ENCODE results near the gene MAST2.

The MAST2 gene

DNA sequence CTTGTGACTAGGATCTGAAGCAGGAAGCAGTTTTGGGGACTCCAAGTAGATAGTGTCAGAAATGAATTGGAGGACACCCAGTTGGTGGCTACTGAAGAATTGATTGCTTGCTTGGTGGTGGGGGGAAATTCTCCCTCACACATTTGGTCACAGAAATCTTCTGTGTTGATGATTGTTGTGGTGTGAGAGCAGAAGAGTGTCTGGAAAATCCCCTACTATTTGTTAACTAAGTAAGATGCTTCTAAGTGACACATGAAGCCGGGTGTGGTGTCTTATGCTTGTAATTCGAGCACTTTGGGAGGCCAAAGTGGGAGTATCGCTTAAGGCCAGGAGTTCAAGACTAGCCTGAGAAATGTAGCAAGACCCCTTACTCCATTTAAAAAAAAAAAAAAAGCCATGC is 30.4 kb upstream of the MAST2 start:
- DNase-seq (ENCODE audit: low read depth) = no peak
- H3K4me3 ChIP-seq (ENCODE audit: low read depth, low read length) = no peak overlapping the region
- in situ Hi-C loops (cut with HindIII; ENCODE audit: low sequenced_read_pairs) = no loop called here
- TF ChIP-seq, protein P1, sequence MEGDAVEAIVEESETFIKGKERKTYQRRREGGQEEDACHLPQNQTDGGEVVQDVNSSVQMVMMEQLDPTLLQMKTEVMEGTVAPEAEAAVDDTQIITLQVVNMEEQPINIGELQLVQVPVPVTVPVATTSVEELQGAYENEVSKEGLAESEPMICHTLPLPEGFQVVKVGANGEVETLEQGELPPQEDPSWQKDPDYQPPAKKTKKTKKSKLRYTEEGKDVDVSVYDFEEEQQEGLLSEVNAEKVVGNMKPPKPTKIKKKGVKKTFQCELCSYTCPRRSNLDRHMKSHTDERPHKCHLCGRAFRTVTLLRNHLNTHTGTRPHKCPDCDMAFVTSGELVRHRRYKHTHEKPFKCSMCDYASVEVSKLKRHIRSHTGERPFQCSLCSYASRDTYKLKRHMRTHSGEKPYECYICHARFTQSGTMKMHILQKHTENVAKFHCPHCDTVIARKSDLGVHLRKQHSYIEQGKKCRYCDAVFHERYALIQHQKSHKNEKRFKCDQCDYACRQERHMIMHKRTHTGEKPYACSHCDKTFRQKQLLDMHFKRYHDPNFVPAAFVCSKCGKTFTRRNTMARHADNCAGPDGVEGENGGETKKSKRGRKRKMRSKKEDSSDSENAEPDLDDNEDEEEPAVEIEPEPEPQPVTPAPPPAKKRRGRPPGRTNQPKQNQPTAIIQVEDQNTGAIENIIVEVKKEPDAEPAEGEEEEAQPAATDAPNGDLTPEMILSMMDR (IDR thresholded peaks at IDR 0.05; ENCODE audit: low read depth, low read length, missing control alignments) = no peak

DNA sequence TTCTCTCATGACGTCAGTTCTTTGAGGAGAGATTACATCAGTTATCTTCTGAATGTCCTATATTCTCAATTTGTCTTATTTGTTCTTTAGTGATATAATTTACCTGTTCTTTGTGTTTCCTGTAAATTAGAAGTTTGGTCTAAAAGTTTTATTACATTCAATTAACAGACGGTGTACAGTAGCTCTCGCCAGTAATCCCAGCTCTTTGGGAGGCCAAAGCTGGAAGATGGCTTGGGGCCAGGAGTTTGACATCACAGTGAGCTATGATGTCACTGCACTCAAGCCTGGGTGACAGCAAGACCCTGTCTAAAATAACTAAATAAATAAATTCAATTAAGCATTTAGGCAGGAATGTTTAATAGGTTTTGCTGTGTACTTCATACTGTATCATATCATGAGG is 27.6 kb upstream of the MAST2 start:
- no peak overlapping the region for H3K4me3 ChIP-seq (ENCODE audit: low read depth, low read length)
- TF ChIP-seq, protein P1 (IDR thresholded peaks at IDR 0.05; ENCODE audit: low read depth, low read length, missing control alignments) = no peak
- DNase-seq (ENCODE audit: low read depth) = no peak
- in situ Hi-C loops (cut with HindIII; ENCODE audit: low sequenced_read_pairs) = no loop called here

- TF ChIP-seq, protein P1 (IDR thresholded peaks at IDR 0.05; ENCODE audit: low read depth, low read length, missing control alignments) = no peak
- H3K4me3 ChIP-seq (ENCODE audit: low read depth, low read length) = no peak overlapping the region
- no peak for DNase-seq (ENCODE audit: low read depth)
- in situ Hi-C loops (cut with HindIII; ENCODE audit: low sequenced_read_pairs) = no loop called here
Measured at GRCh38 chr1:45785583-45785982, 17.8 kb upstream of the MAST2 start.

DNA sequence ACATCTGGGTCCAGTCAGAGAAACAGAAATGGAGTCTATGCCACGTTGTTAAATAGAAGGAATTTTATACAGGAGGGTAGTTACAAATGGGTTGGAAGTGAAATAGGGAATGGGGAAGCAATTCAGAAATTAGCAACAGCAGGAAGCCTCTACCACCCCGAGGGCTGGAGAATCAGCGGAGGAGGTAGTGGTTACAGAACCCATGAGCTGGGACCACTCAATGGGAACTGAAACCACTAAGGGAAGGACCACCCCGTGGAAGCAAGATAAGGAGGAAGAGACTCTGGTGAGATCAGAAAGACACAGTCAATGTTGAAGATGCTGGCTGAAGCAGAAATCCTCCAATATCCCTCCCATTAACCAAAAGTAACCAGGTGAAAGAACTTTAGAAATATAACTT is 15.5 kb upstream of the MAST2 start:
- in situ Hi-C loops (cut with HindIII; ENCODE audit: low sequenced_read_pairs) = no loop called here
- H3K4me3 ChIP-seq (ENCODE audit: low read depth, low read length) = no peak overlapping the region
- TF ChIP-seq, protein P1 (IDR thresholded peaks at IDR 0.05; ENCODE audit: low read depth, low read length, missing control alignments) = no peak
- no peak for DNase-seq (ENCODE audit: low read depth)

- TF ChIP-seq, protein P1 (IDR thresholded peaks at IDR 0.05; ENCODE audit: low read depth, low read length, missing control alignments) = no peak
Measured at GRCh38 chr1:45789601-45790000, 13.8 kb upstream of the MAST2 start.

DNA sequence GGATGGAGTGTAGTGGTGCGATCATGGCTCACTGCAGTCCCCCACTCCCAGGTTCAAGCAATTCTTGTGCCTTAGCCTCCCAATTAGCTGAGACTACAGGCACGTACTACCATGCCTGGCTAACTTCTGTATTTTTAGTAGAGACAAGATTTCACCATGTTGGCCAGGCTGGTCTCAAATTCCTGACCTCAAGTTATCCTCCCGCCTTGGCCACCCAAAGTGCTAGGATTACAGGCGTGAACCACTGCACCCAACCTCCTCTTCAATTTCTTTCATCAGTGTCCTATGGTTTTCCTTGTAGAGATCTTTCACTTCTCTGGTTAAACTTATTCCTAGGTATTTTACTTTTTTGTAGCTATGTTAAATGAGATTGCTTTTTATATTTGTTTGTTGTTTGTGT is 10.7 kb upstream of the MAST2 start:
- in situ Hi-C loops (cut with HindIII; ENCODE audit: low sequenced_read_pairs) = no loop called here
- no peak overlapping the region for H3K4me3 ChIP-seq (ENCODE audit: low read depth, low read length)
- no peak for DNase-seq (ENCODE audit: low read depth)
- TF ChIP-seq, protein P1 (IDR thresholded peaks at IDR 0.05; ENCODE audit: low read depth, low read length, missing control alignments) = no peak

More at GRCh38 chr1:45789601-45790000, 13.8 kb upstream of the MAST2 start:
- H3K4me3 ChIP-seq (ENCODE audit: low read depth, low read length) = no peak overlapping the region
- DNase-seq (ENCODE audit: low read depth) = no peak
- in situ Hi-C loops (cut with HindIII; ENCODE audit: low sequenced_read_pairs) = no loop called here
